ENCODE results near the gene ISLR2.
A peak's percentile ranks its signal among the peaks of the same experiment; 100 is the strongest.

ISLR2 gene

DNA sequence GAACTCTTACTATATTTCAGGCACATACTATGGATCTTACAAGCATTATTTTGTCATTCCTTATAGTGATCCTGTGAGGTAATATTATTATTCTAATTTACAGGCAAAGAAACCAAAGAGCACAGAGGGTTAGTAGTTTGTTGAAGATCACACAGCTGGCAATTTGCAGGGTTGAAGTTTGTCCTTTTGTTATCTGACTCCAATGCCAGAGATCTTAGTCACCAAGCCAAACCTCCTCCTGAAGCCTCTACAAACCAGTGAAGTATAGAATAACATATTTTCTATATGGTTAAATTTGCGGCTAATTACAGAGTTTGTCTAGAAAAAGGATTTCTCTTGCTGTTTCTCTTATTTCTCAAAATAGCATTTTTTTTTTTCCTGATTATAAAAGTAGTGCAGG lies 11.2 kb downstream of the ISLR2 start:
- no peak for DNase-seq (ENCODE audit: extremely low spot score)
- TF ChIP-seq, protein P1, sequence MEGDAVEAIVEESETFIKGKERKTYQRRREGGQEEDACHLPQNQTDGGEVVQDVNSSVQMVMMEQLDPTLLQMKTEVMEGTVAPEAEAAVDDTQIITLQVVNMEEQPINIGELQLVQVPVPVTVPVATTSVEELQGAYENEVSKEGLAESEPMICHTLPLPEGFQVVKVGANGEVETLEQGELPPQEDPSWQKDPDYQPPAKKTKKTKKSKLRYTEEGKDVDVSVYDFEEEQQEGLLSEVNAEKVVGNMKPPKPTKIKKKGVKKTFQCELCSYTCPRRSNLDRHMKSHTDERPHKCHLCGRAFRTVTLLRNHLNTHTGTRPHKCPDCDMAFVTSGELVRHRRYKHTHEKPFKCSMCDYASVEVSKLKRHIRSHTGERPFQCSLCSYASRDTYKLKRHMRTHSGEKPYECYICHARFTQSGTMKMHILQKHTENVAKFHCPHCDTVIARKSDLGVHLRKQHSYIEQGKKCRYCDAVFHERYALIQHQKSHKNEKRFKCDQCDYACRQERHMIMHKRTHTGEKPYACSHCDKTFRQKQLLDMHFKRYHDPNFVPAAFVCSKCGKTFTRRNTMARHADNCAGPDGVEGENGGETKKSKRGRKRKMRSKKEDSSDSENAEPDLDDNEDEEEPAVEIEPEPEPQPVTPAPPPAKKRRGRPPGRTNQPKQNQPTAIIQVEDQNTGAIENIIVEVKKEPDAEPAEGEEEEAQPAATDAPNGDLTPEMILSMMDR (IDR thresholded peaks at IDR 0.05; ENCODE audit: control extremely low read depth, extremely low read depth, low read depth, missing control alignments), result no peak
- ChIA-PET POLR2A (no interaction called here), CTCF (no interaction called here)

DNA sequence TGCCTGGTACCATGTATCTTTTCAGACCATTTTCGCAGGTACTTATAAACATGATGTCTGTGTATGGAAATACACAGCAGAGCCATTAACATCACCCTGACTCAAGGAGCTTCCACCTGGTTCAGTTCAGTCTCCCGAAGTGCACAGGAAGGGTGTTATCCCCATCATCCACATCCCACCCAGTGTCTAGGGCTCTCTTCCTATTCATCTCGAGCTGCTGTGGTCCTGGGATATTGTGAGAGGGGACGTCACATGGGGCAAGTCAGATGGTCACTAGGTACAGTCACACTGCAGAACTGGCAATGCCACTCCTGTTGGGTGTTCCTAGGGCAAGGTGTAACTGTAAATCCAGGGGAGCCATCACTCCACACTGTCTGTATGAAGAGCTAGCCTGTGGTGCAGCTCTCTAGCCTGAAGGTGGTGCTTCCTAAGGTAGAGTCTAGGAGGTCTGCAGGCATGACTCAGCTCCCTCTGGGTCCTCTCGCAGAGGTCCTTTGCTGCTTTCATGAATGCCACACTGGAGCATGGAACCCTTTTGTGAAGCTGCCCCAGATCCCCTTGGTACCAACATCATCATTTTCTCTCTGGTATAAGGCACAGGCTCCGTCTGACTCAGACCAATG lies 13.9 kb downstream of the ISLR2 start:
- DNase-seq (ENCODE audit: extremely low spot score), result no peak
- TF ChIP-seq, protein P1 (IDR thresholded peaks at IDR 0.05; ENCODE audit: control extremely low read depth, extremely low read depth, low read depth, missing control alignments), result peak; percentile 8
- CTCF ChIA-PET, result interaction anchor here (0.8 to 1.4 kb wide), 6 partner anchors 10 to 178 kb away, joined by 3 to 5 read pairs (median 3); no protein-coding TSS in a partner anchor
- POLR2A ChIA-PET, result no interaction called here

DNA sequence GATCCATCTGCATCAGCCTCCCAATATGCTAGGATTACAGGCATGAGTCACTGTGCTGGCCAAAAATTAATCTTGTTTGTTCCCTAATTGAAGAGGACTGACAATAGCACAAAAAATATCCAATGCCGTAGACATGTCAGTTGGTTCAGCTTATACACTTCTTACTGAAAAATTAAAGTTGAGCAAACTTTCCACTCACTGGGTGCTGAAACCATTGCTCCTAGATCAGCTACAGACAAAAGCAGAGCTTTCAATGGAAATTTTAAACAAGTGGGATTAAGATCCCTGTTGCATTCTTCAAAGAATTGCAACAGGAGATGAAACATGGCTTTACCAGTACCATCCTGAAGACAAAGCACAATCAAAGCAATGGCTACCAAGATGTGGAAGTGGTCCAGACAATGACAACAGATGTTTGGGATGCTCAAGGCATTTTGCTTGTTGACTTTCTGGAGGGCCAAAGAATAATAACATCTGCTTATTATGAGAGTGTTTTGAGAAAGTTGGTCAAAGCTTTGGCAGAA lies 16.0 kb downstream of the ISLR2 start:
- CTCF ChIA-PET, result interaction anchor here (1.2 kb wide), 1 partner anchor 12 kb away, joined by 3 read pairs; no protein-coding TSS in a partner anchor
- DNase-seq (ENCODE audit: extremely low spot score), result no peak
- POLR2A ChIA-PET, result no interaction called here
- TF ChIP-seq, protein P1 (IDR thresholded peaks at IDR 0.05; ENCODE audit: control extremely low read depth, extremely low read depth, low read depth, missing control alignments), result no peak

DNA sequence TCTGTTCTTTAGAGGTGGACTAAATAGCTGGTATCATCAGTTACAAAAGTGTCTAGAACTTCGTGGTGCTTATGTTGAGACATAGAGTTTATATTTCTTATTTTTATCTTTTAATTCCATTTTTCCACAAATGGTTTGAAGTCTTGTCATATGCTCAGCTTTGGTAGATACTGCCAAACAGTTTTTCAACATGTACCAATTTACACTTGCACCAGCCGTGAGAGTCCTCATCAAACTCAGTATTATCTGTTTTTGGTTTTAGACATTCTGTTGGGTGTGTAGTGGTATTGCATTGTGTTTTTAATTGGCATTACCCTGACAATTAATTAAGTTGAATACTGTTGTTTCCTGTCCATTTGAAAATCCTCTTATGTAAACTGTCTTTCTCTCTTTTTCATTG lies 16.7 kb downstream of the ISLR2 start:
- POLR2A ChIA-PET, result no interaction called here
- TF ChIP-seq, protein P1 (IDR thresholded peaks at IDR 0.05; ENCODE audit: control extremely low read depth, extremely low read depth, low read depth, missing control alignments), result no peak
- CTCF ChIA-PET, result no interaction called here
- no peak for DNase-seq (ENCODE audit: extremely low spot score)

DNA sequence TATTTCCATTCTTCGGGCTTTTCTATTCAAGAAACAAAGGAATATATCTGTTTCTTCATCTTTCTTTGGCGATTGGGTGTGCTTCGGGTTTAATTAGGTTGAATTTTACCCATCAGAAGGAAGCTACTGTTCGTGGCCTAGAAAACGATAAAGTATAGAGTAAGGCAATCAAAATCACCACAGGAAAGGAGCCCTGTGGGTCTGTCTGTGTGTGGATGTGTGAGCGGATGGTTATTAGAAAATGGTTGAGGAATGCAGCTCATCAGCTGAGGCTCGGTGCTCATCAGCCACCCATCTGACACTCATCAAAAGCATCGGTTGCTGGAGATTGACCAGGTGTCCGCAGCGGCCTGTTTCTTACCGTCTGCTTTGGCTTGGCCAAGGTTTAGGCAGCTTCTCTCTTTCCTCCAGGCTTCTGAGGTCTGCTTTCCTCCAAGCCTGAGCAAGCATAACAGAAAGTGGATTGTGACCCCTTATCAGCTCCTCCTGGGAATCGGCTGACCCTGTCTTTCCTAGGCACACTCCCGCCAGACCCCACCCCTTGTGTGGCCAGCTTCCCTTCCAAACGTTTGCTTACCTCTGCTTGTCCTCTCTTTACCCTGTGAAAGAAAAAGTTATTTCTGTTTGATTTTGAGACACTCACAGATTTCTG lies 25.5 kb downstream of the ISLR2 start:
- POLR2A ChIA-PET, result no interaction called here
- CTCF ChIA-PET, result interaction anchor here (0.8 to 2.6 kb wide), 5 partner anchors 12 to 165 kb away, joined by 3 to 6 read pairs (median 3); no protein-coding TSS in a partner anchor
- TF ChIP-seq, protein P1 (IDR thresholded peaks at IDR 0.05; ENCODE audit: control extremely low read depth, extremely low read depth, low read depth, missing control alignments), result no peak
- DNase-seq (ENCODE audit: extremely low spot score), result no peak

DNA sequence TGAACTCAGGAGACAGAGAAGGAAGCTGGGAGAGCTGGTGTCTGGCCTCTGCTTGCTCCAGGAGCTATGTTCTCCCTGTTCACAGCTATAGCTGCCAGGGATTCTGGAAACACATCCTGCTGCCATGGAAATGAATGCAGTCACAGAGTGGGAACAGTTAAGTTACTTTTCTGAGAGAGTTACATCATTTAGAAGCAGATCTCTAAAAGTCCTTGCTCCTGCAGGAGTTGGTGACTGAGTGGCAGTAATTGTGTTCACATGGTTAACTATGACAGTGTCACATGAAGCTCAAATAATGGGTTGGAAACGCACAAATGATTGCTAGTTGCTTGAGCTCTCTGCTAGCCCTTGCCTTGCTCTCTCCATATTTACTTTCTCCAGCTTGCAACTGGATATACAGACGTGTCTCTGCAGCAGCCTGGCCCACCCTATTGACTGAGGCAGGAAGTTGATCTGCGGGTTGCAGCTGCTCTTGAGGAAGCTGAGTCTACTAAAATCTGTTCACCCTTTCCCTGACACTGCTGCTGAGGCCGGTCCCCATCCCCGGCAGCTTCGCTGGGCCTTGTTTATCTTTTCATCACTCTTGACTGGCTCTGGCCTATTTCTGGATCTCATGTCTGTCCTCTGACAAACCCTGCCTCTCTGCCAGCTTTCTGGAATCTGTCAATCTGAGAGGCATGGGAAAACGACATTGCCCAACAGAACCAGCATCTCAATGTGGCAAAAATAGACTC lies 26.5 kb downstream of the ISLR2 start:
- peak; percentile 33 for DNase-seq (ENCODE audit: extremely low spot score)
- TF ChIP-seq, protein P1 (IDR thresholded peaks at IDR 0.05; ENCODE audit: control extremely low read depth, extremely low read depth, low read depth, missing control alignments), result no peak
- POLR2A ChIA-PET, result no interaction called here
- CTCF ChIA-PET, result interaction anchor here (0.7 to 2.6 kb wide), 4 partner anchors 11 to 164 kb away, joined by 3 to 6 read pairs (median 3); no protein-coding TSS in a partner anchor
